HG03108 (cell line): ENCODE measurements around the gene CNDP1.

ENCODE experiments used
- ATAC-seq: cut with Tn5 transposase; IDR thresholded peaks from one replicate; pipeline ENCODE4 v1.9.1; 2021; ENCODE audit warnings: moderate library complexity; ENCODE audit not compliant: unreplicated experiment

CNDP1 gene

GRCh38 chr18:74622072-74622471 lies 87.8 kb downstream of the CNDP1 start:
- no peak for ATAC-seq

GRCh38 chr18:74623047-74623816 lies 88.9 kb downstream of the CNDP1 start:
- no peak for ATAC-seq

GRCh38 chr18:74624466-74624865 lies 90.2 kb downstream of the CNDP1 start:
- ATAC-seq: no peak

GRCh38 chr18:74625157-74625556 lies 90.9 kb downstream of the CNDP1 start:
- no peak for ATAC-seq

- ATAC-seq: no peak
Observed at GRCh38 chr18:74626049-74626874, 92.0 kb downstream of the CNDP1 start.

- ATAC-seq: no peak
Observed at GRCh38 chr18:74630804-74631203, 96.5 kb downstream of the CNDP1 start.

GRCh38 chr18:74631212-74631611 lies 96.9 kb downstream of the CNDP1 start:
- no peak for ATAC-seq

GRCh38 chr18:74631623-74632350 lies 97.5 kb downstream of the CNDP1 start:
- ATAC-seq: no peak

GRCh38 chr18:74632351-74632679 lies 98.0 kb downstream of the CNDP1 start:
- ATAC-seq: no peak

- no peak for ATAC-seq
Observed at GRCh38 chr18:74632856-74633255, 98.6 kb downstream of the CNDP1 start.

- no peak for ATAC-seq
Observed at GRCh38 chr18:74633652-74634352, 99.5 kb downstream of the CNDP1 start.

- no peak for ATAC-seq
Observed at GRCh38 chr18:74635224-74635975, 101.1 kb downstream of the CNDP1 start.
